IPS DF 6.9 (cell line): ENCODE results near the gene GRM4.

Source experiments
- DNase-seq: peaks from one replicate; pipeline ENCODE4 v3.0.0-alpha.2; 2013; ENCODE audit warnings: low read depth, low spot score
- H3K27ac ChIP-seq: one replicate; pipeline ENCODE4 v1.5.1; 2013; ENCODE audit warnings: low read length, control low read depth
- H3K27me3 ChIP-seq: 2 replicates; pipeline ENCODE4 v1.6.1; 2013; ENCODE audit warnings: mild to moderate bottlenecking, low read length; ENCODE audit not compliant: control insufficient read depth, insufficient read depth
- H3K36me3 ChIP-seq: 2 replicates; pipeline ENCODE4 v1.6.1; 2013; ENCODE audit warnings: low read length; ENCODE audit not compliant: control insufficient read depth, insufficient read depth
- H3K4me1 ChIP-seq: 2 replicates; pipeline ENCODE4 v1.6.1; 2013; ENCODE audit warnings: low read length; ENCODE audit not compliant: control insufficient read depth, insufficient read depth
- H3K4me3 ChIP-seq: 2 replicates; pipeline ENCODE4 v1.5.1; 2013; ENCODE audit warnings: mild to moderate bottlenecking, low read length
- H3K9me3 ChIP-seq: 2 replicates; pipeline ENCODE4 v1.6.1; 2013; ENCODE audit warnings: low read length, inconsistent platforms; ENCODE audit not compliant: control insufficient read depth, insufficient read depth
- WGBS: extraction: QIAGEN DNeasy Blood & Tissue Kit; methylation state at CpG from one replicate; pipeline ENCODE4 v1.1.7; 2013; ENCODE audit warnings: mixed read lengths, missing lambda C conversion rate; ENCODE audit not compliant: insufficient read length, insufficient coverage; 5-methylcytosine and 5-hydroxymethylcytosine counted together

The GRM4 gene

DNA sequence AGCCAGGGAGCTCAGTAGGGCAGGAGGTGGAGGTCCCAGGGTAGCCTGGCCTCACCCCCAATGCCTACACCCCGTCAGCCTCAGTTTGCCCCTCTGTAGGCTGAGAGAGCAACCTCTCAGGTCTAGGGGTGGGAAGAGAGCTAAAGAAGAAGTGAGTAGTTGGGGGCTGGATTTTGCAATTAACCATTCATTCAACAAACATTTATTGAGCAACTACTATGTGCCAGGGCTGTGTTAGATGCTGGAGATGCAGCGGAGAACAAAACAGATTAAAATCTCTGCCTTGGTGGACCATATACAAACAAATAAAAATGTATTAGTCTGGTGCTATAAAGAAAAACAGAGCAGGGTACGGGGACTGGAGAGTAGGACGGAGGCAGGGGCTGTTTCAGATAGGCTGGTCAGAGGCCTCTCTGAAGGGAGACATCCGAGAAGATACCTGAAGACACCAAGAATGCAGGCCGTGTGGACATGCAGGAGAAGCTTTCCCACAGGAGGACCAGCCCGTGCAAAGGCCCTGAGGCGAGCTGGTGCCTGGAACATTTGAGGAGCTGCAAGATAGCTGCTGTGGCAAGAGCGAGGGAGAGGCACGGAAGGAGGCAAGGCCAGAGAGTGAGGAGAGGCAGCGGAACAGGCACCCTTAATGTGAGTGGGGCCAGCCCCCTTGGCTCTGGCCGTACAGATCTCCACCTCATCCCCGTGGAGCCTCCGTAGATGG, 60.3 kb downstream of the GRM4 start:
- no CpG with 5 or more reads among the region's 14 CpGs for WGBS
- no peaks in the 10 kb centered on the region for H3K9me3 ChIP-seq
- no peak for DNase-seq
- no peaks in the 10 kb centered on the region; the same call in 1 of the 2 replicates for H3K4me1 ChIP-seq
- H3K27ac ChIP-seq = no peak overlapping the region
- H3K36me3 ChIP-seq = peaks cover 4% of the 10 kb centered on the region; the same call in 1 of the 2 replicates
- no peak overlapping the region for H3K4me3 ChIP-seq
- H3K27me3 ChIP-seq = no peaks in the 10 kb centered on the region

DNA sequence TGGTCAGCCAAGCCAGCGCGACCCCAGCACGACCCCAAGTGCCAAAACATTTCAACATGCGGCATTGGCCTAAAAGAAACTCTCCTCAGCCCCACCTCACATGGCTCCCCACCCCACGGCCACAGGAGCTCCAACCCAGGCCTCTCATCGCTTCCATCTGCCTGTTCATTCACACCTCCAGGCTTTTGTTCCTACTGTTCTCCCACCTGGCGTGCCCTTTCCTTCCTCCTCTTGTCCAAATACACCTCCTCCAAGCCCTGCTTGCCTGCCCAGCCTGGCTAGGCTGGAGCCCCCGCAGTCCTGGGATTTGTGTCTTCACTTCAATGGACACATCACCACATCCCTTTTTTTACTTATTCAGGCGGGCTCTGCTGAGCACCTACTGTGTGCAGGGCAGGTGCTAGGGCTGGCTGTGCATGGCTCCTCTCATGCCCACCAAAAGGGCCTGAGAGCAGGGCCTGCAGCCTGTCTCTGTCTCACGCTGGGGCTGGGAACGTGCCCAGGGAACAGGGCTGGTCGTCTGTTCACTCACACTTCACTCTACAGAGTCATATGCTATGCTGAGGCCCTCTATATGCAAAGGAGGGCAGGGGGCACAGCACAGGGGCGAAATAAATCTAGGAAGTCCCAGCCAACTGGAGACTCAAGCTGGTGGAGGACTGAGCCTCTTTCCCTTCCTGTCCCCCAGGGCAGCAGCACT, 61.1 kb downstream of the GRM4 start:
- H3K4me1 ChIP-seq = no peaks in the 10 kb centered on the region; the same call in 1 of the 2 replicates
- no peak overlapping the region for H3K27ac ChIP-seq
- no peaks in the 10 kb centered on the region for H3K27me3 ChIP-seq
- peaks cover 4% of the 10 kb centered on the region; the same call in 1 of the 2 replicates for H3K36me3 ChIP-seq
- no peak overlapping the region for H3K4me3 ChIP-seq
- no CpG with 5 or more reads among the region's 13 CpGs for WGBS
- no peak for DNase-seq
- no peaks in the 10 kb centered on the region for H3K9me3 ChIP-seq

DNA sequence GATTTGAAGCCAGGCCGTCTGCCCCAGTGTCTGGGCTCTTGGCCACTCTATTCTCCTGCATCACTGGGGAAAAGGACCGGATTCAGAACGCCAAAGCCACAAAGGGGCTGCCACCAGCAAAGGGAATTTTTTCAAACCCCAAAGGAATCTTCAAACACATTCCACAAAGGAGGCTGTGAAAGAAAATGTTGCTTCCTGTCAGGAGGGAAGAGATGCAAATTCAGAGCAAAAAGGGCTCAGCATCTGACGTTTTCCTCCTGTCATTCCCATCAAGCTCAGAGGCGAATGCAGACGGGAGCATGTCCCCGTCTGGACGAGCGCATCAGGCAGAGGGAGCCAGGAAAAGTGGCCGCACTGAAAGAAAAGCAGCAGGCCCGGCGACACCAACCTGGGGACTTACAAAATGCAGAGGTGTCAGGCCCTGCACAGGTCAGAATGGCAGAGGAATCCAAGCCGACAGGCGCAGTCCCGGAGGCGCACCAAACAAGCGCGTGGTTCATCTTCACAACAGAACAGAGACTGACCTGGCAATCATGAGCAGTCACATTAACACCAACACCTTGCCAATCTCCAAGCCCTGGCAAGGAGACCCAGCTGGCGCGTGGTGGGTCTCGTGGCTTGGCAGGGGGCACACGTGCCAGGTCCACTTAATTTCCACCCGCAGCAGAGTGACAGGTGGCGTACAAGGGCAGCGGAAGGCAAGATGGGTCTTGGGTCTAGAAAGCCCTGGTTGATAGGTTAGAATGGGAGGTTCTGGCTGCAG, 62.8 kb downstream of the GRM4 start:
- WGBS = no CpG with 5 or more reads among the region's 25 CpGs
- Histone ChIP-seq H3K4me1 (no peaks in the 10 kb centered on the region; the same call in 1 of the 2 replicates), H3K4me3 (no peak overlapping the region), H3K36me3 (peaks cover 4% of the 10 kb centered on the region; the same call in 1 of the 2 replicates), H3K9me3 (no peaks in the 10 kb centered on the region), H3K27ac (no peak overlapping the region), H3K27me3 (no peaks in the 10 kb centered on the region)
- no peak for DNase-seq

DNA sequence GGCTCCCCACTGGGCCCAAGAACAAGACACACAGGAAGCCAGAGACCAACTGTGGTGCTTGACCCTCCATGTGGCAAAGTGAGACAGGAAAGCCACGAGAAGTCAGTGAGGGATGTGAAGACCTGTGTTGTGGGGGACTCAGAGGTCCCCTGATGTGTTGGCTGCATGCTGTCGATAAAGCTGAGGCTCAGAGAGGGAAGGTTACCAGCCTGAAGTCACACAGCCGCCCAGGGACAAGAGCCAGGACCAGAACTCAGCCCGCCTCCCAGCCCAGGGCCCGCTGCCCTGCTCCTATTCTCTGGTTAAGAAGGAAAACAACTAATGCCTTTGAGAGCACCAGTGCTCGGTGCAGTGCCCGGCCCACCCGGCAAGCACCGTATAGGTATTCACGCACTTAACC, 63.5 kb downstream of the GRM4 start:
- Histone ChIP-seq H3K4me3 (no peak overlapping the region), H3K9me3 (no peaks in the 10 kb centered on the region), H3K36me3 (peaks cover 4% of the 10 kb centered on the region; the same call in 1 of the 2 replicates), H3K4me1 (peaks cover 3% of the 10 kb centered on the region; the same call in 1 of the 2 replicates), H3K27ac (no peak overlapping the region), H3K27me3 (no peaks in the 10 kb centered on the region)
- no CpG with 5 or more reads among the region's 10 CpGs for WGBS
- DNase-seq = no peak

DNA sequence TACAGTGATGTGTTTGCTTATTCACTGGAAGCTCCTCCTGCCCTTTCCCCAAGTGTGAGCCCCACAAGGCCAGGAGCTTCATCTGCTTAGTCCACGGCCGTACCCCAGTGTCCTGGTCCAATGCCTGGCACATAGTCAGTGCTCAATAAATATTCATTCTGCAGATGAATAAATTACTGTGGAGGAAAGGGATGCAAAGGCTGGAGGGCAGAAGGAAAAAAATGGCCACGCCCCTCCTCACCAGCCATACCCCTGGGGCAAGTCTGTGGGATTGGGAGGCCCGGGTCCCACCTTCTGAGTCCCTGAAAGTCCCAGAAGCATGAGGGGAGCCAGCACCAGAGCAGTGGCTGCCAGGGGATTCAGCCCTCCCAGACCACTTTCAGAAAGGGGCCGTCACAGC, 65.5 kb downstream of the GRM4 start:
- no CpG with 5 or more reads among the region's 5 CpGs for WGBS
- Histone ChIP-seq H3K4me3 (no peak overlapping the region), H3K9me3 (no peaks in the 10 kb centered on the region), H3K27me3 (no peaks in the 10 kb centered on the region), H3K36me3 (no peaks in the 10 kb centered on the region; the same call in 1 of the 2 replicates), H3K4me1 (peaks cover 3% of the 10 kb centered on the region; the same call in 1 of the 2 replicates), H3K27ac (no peak overlapping the region)
- no peak for DNase-seq

DNA sequence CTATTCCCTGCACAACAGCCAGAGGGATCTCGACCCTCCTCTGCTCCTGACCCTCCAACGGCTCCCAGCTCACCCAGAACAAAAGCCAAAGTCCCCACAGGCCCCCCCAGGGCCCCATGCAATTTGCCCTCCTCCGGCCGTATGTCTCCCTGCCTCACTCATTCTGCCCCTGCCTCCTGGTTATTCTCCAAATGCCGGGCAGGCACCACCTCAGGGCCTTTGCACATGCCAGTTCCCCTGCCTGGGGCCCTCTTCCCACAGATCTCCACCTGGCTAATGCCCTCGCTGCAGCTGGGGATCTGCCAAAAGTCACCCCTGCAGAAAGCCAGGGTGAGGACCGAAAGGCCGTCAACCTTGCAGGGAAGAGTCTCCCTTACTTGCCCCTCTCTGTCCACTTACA, 66.0 kb downstream of the GRM4 start:
- Histone ChIP-seq H3K4me1 (peaks cover 3% of the 10 kb centered on the region; the same call in 1 of the 2 replicates), H3K9me3 (no peaks in the 10 kb centered on the region), H3K4me3 (no peak overlapping the region), H3K27ac (no peak overlapping the region), H3K27me3 (no peaks in the 10 kb centered on the region), H3K36me3 (no peaks in the 10 kb centered on the region; the same call in 1 of the 2 replicates)
- WGBS = no CpG with 5 or more reads among the region's 8 CpGs
- no peak for DNase-seq

DNA sequence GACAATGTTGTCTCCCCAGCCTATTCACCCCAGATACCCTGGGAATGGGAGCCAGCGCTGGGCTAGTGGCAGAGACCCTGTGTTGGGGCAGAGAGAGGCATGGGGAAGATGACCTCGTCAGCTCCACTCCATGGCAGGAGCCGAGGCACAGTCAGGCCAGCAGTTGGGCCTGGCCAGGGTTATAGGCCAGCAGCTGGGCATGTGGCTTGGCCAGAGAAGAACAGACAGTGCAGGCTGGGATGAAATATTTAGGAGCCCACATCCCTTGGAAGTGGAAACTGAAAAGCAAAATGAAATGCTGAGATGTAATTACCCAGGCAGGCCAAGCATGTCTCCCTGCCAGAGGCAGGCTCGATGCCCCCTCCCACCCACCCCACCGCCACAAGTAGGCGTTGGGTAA, 70.0 kb downstream of the GRM4 start:
- WGBS = no CpG with 5 or more reads among the region's 6 CpGs
- Histone ChIP-seq H3K27ac (no peak overlapping the region), H3K9me3 (no peaks in the 10 kb centered on the region), H3K4me1 (peaks cover 3% of the 10 kb centered on the region; the same call in 1 of the 2 replicates), H3K27me3 (no peaks in the 10 kb centered on the region), H3K36me3 (no peaks in the 10 kb centered on the region), H3K4me3 (no peak overlapping the region)
- DNase-seq = no peak

DNA sequence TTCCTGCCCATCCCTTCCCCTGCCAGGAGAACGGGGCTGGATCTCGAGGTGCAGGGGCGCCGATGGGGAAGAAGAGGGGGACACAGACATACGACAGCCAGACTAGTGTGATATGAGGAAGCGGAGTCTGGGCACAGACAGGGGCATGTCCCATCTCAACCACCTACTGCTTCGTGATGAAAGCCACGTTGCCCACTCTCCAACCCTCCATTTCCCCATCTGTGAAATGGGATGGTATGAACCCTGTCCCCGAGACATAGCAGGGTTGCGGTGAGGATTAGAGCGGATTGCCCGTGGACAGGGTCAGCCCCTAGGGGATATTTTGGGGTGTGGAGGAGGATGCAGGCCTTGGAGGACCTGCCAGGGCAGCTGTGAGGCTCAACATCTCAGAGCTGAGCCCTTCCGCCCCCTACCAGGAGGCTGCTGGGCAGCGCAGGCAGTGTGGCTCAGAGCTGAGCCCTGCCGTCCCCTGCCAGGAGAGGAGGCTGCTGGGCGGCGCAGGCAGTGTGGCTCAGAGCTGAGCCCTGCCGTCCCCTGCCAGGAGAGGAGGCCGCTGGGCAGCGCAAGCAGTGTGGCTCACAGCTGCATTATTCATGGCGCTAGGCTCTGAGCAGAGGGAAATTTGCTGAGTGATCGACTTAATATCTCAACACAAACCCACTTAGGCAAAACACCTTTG, 71.7 kb downstream of the GRM4 start:
- no peak overlapping the region for H3K27ac ChIP-seq
- no peaks in the 10 kb centered on the region for H3K9me3 ChIP-seq
- H3K4me3 ChIP-seq = no peak overlapping the region
- no peaks in the 10 kb centered on the region for H3K27me3 ChIP-seq
- H3K4me1 ChIP-seq = peaks cover 3% of the 10 kb centered on the region; the same call in 1 of the 2 replicates
- no CpG with 5 or more reads among the region's 22 CpGs for WGBS
- DNase-seq = no peak
- H3K36me3 ChIP-seq = no peaks in the 10 kb centered on the region

DNA sequence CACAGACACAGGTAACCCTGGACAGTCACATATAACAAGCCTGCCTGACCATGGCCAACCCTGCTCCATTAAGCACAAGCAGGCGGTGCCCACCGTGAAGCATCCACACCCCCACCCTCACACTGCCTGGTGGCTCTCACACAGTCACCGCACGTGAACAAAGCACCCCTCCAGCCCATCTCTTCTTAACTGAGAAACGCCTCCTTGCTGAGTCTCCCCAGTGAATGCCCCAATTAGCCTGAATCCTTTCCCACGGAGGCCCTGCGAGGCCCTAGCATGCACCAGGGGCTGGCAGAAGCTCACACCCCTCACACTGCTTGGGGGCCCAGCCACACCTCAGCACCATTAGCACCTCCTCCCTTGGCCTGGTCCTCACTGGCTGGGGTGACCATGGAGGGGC, 72.3 kb downstream of the GRM4 start:
- H3K27ac ChIP-seq = no peak overlapping the region
- H3K27me3 ChIP-seq = no peaks in the 10 kb centered on the region
- WGBS = no CpG with 5 or more reads among the region's 7 CpGs

DNA sequence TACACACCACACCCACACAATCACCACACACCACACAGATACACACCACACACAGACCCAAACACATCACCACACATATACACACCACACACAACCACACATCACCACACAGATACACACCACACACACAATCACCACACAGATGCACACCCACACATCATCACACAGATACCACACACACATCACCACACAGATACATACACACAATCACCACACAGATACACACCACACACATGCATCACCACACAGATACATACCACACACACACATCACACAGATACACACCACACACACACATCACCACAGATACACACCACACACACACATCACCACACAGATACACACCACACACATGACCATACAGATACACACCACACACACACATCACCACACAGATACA, 73.2 kb downstream of the GRM4 start:
- DNase-seq = no peak
- H3K27me3 ChIP-seq = no peaks in the 10 kb centered on the region
- no peaks in the 10 kb centered on the region for H3K36me3 ChIP-seq
- no peaks in the 10 kb centered on the region for H3K9me3 ChIP-seq
- H3K4me1 ChIP-seq = peaks cover 6% of the 10 kb centered on the region
- H3K4me3 ChIP-seq = no peak overlapping the region
- no peak overlapping the region for H3K27ac ChIP-seq

More for the DNA sequence above, 72.3 kb downstream of the GRM4 start:
- H3K36me3 ChIP-seq = no peaks in the 10 kb centered on the region
- no peak for DNase-seq
- no peaks in the 10 kb centered on the region for H3K9me3 ChIP-seq
- H3K4me3 ChIP-seq = no peak overlapping the region
- H3K4me1 ChIP-seq = peaks cover 3% of the 10 kb centered on the region
